HL-60 (cell line): Measurements from ENCODE around the gene PTCHD4.

Experiments used
- CTCF ChIP-seq: IDR thresholded peaks from one replicate; pipeline ENCODE4 v1.5.1; 2011; ENCODE audit warnings: low read length, control low read depth, inconsistent platforms; ENCODE audit not compliant: insufficient read depth
- POLR2AphosphoS5 ChIP-seq: IDR thresholded peaks from 2 replicates; pipeline ENCODE4 v1.6.1; 2012; ENCODE audit warnings: low read depth
- SPI1 ChIP-seq: IDR thresholded peaks from 2 replicates; pipeline ENCODE4 v1.6.1; 2012; ENCODE audit warnings: low read depth, mild to moderate bottlenecking, borderline replicate concordance

DNA sequence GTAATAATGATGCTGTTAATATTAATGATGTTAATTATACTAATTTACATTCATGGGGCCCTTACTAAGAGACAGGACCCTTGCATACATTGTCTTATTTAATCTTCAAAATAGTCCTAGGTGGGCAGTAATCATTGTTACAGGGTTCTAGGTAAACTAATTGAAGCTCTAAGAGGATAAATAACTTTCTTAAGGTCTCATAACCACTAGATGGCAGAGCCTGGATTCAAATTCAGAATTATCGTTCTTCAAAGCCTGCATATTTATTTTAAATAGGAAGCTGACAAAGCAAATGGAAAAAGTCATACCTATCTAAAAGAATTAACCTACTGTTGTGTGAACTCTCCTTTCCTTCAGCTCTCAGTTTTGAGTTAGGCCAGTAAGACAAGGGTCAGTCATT is 23.5 kb downstream of the PTCHD4 start:
- no peak for TF ChIP-seq CTCF
- no peak for TF ChIP-seq POLR2AphosphoS5
- no peak for TF ChIP-seq SPI1
